ENCODE measurements around the gene SLC6A18.

GRCh38 chr5:1225081-1225480, at the start of gene SLC6A18:
- TF ChIP-seq CTCF (IDR thresholded peaks at IDR 0.05; ENCODE audit: poor library complexity), result no peak
- TF ChIP-seq EZH2phosphoT487 (IDR thresholded peaks at IDR 0.05; ENCODE audit: low read depth, severe bottlenecking, unreplicated experiment), result no peak
- TF ChIP-seq EZH2 (IDR thresholded peaks at IDR 0.05; ENCODE audit: borderline replicate concordance), result no peak

Data from hepatocyte (in vitro differentiated cells).